NCI-H2171 treated with DMSO at 0.1 percent for 48 hours (cell line): ENCODE results near the gene UNC93A.
"Not testable (repeated sequence)": the region's sequence is repeated elsewhere in the genome, so short reads cannot be mapped to it uniquely, and the experiment has no call there.

Source experiments
- DNase-seq: peaks from one replicate; lab custom pipeline; 2025; lab: John Stamatoyannopoulos, UW

UNC93A gene

DNA sequence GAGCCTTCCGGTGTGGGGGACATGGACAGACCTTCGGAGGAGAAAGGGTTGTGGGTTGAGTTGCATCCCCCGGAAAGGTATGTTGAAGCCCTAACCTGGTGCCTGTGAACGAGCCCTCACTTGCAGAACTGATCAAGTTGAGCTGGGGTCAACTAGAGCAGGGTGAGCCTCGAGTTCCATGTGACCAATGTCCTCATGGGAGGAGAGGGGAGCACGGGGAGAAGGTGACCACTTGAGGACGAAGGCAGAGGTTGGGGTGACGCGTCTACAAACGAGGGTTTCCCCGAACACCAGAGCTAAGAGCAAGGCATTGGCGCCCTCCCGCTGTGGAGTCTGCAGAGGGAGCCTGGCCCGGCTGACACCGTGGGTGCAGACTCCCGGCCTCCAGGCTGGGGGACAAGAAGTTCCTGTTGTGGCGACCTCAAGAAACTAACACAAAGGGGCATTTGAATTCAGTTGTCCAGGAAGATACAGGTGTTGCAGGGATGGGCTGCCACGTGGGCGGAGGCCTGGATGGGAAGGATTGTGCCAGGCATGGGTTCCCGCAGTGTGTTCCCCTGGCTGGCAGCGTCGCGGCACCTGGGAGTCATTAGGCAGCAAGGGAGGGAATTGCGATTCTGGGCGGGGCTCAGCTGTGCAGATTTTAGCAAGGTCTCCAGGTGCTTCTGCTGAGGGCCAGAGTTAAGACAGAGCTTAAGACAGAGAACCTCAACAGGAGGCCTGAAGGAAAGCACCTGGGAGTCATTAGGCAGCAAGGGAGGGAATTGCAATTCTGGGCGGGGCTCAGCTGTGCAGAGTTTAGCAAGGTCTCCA lies 20.4 kb upstream of the UNC93A start:
- DNase-seq = peak; percentile 30

DNA sequence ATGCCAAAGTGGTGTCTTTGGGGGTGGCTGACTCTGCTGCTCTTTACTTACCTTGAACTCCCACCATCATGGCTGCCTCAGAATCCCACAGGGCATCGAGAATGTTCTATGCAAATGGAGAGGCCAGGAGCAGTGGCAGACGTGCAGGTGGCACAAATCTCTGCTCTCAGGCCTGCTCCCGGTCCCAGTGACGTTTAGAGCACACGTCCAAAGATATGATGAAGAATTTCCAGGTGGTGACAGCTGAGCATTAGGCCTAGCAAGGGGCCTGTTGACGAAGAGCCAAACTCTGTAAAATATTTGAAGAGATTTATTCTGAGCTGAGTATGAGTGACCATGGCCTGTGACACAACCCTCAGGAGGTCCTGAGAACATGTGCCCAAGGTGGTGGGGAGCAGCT lies 19.0 kb upstream of the UNC93A start:
- DNase-seq = no peak

GRCh38 chr6:167272696-167273379 lies 18.3 kb upstream of the UNC93A start:
- no peak for DNase-seq

- DNase-seq = no peak
Observed at GRCh38 chr6:167274270-167274669, 16.8 kb upstream of the UNC93A start.

DNA sequence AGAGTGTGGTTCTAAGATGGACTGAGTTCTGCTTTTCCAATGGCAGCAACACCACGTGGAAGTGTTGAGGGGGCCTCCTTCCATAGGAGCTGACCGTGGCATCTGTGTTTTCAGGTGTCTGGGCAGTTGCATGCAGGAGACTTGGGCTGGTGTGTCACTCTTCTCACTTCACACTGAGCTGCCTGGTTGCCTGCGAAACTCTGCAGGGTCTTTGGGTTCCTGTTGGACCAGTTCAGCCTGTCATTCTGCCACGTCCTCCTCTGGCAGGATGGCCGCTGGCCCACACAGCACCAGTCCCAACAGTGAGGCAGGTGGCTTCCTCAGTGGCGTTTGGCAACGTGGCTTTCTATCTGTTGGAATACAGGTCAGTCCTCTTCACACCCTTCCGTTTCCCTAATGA lies 16.1 kb upstream of the UNC93A start:
- DNase-seq = no peak

GRCh38 chr6:167275436-167275835 lies 15.7 kb upstream of the UNC93A start:
- no peak for DNase-seq

- no peak for DNase-seq
Observed at GRCh38 chr6:167276772-167277533, 14.2 kb upstream of the UNC93A start.

DNA sequence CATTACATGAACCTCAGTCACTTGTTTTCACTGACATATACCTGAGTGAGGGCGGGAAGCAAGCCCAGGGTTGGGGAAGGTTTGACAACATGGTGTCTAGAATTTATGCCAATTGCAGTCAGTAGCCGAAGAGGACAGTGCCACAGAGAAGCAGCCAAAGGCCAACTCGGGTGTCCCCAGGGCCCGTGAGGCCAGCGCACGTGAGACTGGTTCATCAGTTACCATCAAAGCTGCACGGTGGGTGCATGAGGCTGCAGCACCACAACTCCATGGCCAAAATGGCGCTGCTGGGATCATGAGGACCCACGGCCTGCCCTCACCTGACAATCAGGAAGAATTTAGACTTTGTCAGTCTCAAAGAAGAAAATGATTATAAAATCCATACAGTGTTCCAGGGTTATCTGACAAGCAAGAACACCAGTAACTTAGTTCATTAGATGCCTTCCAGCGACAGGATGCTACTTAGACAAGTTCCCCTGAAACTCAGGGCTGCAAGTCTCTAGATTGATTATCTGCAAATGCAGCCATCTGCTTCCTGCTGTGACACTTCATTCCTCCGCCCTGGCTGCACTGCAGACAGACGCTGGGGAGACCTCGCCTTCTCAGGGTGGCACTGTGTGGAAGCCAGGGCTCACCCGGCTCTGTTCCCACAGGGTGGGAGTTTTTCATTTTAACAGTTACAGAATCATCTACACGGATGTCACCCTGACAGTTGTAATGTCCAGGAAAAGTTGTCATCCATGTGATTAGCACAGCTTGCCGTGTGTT lies 12.8 kb upstream of the UNC93A start:
- DNase-seq = peak; percentile 3

DNA sequence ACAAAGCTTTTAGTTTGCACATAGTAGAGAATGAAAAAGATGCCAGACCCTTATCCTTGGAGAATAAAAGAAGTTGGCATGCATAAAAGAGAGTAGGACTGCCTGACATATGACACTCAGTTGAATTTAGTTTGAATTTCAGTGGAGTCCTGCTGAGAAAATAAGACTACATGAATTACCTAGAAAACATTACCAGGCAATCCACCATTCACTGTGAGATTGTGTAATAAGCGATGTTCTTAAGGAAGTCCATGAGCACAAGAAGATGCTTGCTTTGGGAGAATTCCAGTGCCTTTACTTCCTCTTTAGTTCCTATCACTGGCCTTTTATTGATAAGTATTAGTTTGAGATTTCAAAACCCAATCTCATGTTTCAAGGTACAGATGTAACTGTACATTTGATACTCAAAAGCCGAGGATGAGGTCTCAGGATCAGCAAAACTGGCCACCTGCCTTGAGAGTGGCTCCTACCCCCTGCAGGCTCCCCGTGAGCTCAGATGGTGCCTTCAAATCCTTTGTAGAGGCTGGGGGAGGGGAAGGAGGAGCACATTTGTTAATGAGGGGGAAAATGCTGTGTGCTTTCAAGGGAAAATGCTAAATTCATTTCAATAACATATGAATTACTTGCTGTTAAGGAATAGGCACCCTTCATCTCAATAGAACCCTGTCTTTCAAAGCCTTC lies 11.2 kb upstream of the UNC93A start:
- DNase-seq = peak; percentile 83

DNA sequence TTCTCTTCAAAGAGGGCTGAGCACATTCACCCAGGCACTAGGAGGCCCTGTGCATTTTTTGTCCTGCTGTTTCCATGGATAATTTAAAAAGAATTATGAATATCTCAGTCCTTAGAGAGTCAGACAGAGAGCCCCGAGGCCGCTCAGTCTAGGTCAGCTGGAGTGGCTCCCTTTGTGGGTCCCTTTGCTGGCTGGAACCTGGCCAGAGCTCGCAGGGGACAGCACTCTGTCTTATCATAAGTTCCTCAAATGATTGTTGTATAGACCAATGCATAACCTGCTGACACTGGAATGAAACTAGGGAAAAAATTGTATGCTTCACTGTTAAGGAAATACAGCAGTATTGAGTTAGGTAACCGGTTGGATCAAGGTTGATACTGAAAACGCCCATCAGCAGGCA lies 10.6 kb upstream of the UNC93A start:
- DNase-seq = not testable (repeated sequence)

GRCh38 chr6:167282165-167282564 lies 8.9 kb upstream of the UNC93A start:
- DNase-seq = no peak

DNA sequence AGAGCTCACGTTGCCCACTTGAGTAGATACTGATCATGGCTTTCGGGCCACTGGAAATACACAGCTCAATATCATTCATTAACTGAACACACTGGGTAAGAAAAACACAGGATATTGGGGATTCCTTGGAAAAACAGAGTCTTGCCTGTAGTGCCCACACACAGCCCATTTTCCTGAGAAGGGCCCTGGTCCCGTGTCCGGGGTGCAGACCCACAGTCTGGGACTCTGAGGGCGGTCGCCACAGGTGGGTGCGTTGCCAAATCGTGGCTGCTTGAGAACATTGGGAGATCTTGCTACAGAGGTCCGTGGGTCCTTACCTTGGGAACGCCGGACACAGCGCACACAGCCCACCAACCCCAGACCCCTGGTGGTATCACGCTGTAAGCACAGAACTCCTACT lies 6.5 kb upstream of the UNC93A start:
- DNase-seq = not testable (repeated sequence)

- peak; percentile 54 for DNase-seq
Observed at GRCh38 chr6:167285077-167285770, 5.9 kb upstream of the UNC93A start.

DNA sequence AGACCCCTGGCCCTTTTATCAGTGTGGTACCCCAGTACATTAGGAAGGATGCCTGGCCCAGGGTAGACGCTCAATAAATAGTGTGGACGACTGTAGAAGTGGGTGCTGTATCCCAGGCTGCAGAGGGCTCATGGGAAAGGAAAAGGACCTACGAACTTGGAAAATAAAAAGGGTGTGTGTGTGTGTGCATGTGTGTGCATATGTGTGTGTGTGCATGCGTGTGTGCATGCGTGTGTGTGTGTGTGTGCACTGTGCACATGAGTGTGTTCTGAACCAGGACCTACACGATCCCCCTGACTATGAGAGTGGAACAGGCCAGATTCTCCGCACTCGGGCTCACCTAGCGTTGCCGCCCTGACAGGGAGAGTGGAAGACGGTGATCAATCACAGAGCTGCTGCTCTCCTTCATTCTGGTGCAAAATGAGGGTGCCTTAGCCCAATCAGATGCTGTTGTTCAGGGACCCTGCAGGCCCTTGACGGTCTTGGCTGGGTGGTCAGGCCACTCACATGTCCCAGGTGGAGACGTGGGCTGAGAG lies 3.5 kb upstream of the UNC93A start:
- DNase-seq = no peak

- peak; percentile 63 for DNase-seq
Observed at GRCh38 chr6:167288591-167289225, 2.4 kb upstream of the UNC93A start.

DNA sequence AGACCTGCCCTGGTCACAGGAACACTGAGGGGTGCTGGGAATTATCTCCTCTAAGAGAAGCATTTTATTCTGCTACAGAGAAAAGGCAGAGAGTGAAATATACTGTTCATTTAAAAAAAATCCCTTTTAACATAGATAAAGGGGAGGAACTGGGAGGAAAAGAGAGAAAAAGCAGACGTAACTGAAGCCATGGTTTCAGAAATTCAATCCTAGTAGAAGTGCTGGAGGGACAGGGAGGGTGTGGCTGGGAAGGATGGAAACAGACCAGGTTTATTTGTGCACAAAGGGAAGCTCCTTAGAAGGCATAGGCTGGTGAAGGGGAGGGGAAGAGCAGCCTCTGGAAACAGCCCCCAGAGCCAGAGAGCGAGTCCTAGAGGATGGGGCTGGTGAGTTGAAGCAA lies 1.8 kb upstream of the UNC93A start:
- DNase-seq = not testable (repeated sequence)

DNA sequence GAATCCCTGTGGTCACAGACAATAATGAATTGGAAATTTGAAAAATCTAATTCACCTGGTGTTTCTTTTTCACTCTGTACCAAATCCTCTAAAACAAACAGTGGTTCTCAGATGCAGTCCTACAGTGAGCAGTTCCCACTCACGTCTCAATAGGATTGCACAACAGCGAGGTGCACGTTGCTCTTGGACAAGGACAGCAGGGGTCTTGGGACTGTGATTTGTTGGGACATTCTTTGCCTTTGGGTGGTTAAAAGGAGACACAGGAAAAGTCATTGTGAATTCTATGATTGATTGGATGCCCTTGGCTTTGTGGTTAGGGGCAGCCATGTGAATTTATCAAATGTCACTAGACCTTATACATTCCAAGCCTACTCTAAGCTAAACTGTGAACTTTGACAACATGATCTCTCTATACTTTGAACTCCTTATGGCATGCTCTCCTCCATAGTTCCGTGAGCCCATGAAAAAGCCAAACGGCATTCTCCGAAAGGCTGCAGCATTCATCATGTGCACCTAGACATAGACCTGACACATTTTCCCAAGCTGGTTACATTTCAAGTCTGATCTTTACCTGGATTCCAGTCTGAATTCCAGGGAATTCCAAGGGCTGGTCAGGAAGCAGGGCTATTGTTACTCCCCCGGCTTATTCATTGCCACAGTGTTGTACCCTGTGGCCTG lies 647 bp downstream of the UNC93A start:
- no peak for DNase-seq

DNA sequence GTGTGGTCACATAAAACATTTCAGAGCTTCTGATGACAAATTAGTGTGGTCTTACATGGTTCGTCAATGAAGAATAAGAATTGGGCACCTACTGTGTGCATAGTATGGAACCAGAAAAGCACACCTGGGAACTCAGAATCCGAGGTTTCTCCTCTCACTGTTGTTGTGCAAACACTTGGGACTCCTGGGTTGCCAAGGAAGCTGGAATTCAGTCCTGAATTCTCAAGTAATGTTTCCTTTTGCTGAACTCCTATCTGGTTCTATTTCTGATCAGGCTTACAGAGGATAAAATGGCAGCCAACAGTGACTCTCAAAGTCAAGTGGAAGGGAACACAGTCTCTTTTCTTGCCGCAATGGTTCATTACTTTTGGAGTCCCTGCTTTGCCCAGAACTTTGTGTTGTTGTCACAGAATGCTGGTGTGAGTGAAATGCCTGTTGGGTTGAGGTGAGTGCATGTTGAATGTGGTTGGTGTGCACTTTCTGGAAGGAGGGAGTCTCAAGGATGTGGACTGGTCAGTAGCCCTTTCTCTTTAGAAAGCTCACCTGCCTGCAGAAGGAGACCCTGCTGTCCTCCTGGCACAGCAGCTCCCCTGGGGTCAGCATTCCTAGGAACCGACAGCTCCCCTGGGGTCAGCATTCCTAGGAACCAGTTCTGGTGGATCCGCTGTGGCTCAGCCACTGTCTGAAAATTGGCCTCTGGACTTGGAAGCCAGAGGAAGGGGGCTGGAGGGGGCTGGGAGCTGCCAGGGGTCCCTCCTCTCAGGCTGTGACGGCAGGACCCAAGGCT lies 1.4 kb downstream of the UNC93A start:
- no peak for DNase-seq
